Mesendoderm (in vitro differentiated cells): ENCODE data around the gene FAM151A.
A peak's percentile ranks its signal among the peaks of the same experiment; 100 is the strongest.

Source experiments
- DNase-seq: peaks from one replicate; pipeline ENCODE4 v3.0.0; 2013
- H2AK5ac ChIP-seq: 2 replicates; pipeline ENCODE4 v1.6.1; 2013; ENCODE audit warnings: low read length, inconsistent platforms
- H2BK120ac ChIP-seq: 2 replicates; pipeline ENCODE4 v1.6.1; 2013; ENCODE audit warnings: low read depth, mild to moderate bottlenecking, low read length, moderate library complexity, mixed read lengths
- H2BK15ac ChIP-seq: replicated peaks from 2 replicates; pipeline ENCODE4 v1.6.1; 2013; ENCODE audit warnings: low read depth, mild to moderate bottlenecking, moderate library complexity
- H2BK5ac ChIP-seq: 2 replicates; pipeline ENCODE4 v1.6.1; 2013; ENCODE audit warnings: low read length, inconsistent platforms
- H3K18ac ChIP-seq: 2 replicates; pipeline ENCODE4 v1.6.1; 2013; ENCODE audit warnings: mild to moderate bottlenecking, low read length, mixed read lengths
- H3K23ac ChIP-seq: one replicate; pipeline ENCODE4 v1.6.1; 2013; ENCODE audit warnings: low read length
- H3K27ac ChIP-seq: 2 replicates; pipeline ENCODE4 v1.5.1; 2013; ENCODE audit warnings: low read depth, mild to moderate bottlenecking, inconsistent platforms, low read length, moderate library complexity
- H3K27me3 ChIP-seq: 2 replicates; pipeline ENCODE4 v1.6.1; 2013; ENCODE audit warnings: low read length, control low read depth, mild to moderate bottlenecking, inconsistent platforms; ENCODE audit not compliant: insufficient read depth, poor library complexity
- H3K36me3 ChIP-seq: 2 replicates; pipeline ENCODE4 v1.6.1; 2013; ENCODE audit warnings: low read length, inconsistent platforms; ENCODE audit not compliant: control insufficient read depth, insufficient read depth
- H3K4ac ChIP-seq: one replicate; pipeline ENCODE4 v1.6.1; 2013; ENCODE audit warnings: low read depth, mild to moderate bottlenecking, low read length, moderate library complexity
- H3K4me1 ChIP-seq: 2 replicates; pipeline ENCODE4 v1.6.1; 2013; ENCODE audit warnings: low read depth, low read length, inconsistent platforms; ENCODE audit not compliant: control insufficient read depth
- H3K4me2 ChIP-seq: 2 replicates; pipeline ENCODE4 v1.6.1; 2013; ENCODE audit warnings: low read length
- H3K4me3 ChIP-seq: 2 replicates; pipeline ENCODE4 v1.5.1; 2013; ENCODE audit warnings: mild to moderate bottlenecking, low read length
- H3K56ac ChIP-seq: one replicate; pipeline ENCODE4 v1.6.1; 2013; ENCODE audit warnings: low read length
- H3K79me1 ChIP-seq: 2 replicates; pipeline ENCODE4 v1.6.1; 2013; ENCODE audit warnings: low read length, inconsistent platforms
- H3K79me2 ChIP-seq: 2 replicates; pipeline ENCODE4 v1.6.1; 2013; ENCODE audit warnings: mild to moderate bottlenecking, low read length; ENCODE audit not compliant: control insufficient read depth, insufficient read depth
- H3K9ac ChIP-seq: 2 replicates; pipeline ENCODE4 v1.6.1; 2013; ENCODE audit warnings: low read length, inconsistent platforms
- H4K5ac ChIP-seq: one replicate; pipeline ENCODE4 v1.6.1; 2013; ENCODE audit warnings: low read length
- H4K8ac ChIP-seq: one replicate; pipeline ENCODE4 v1.6.1; 2013; ENCODE audit warnings: low read depth, mild to moderate bottlenecking, control low read depth, low read length, moderate library complexity
- WGBS: extraction: QIAGEN DNeasy Blood & Tissue Kit; methylation state at CpG from one replicate; pipeline ENCODE4 v1.1.7; 2013; ENCODE audit warnings: low lambda C conversion rate, missing lambda C conversion rate; ENCODE audit not compliant: insufficient coverage; ENCODE audit errors: extremely low coverage; 5-methylcytosine and 5-hydroxymethylcytosine counted together

The FAM151A gene

GRCh38 chr1:54579337-54579781 lies 44.0 kb downstream of the FAM151A start:
- H3K27ac ChIP-seq: peak overlapping the region; percentile 17
- H2BK15ac ChIP-seq: no peak overlapping the region
- no peak overlapping the region for H3K4me3 ChIP-seq
- no peak overlapping the region for H4K5ac ChIP-seq
- H3K18ac ChIP-seq: peak overlapping the region; percentile 15
- no peak overlapping the region for H3K23ac ChIP-seq
- H4K8ac ChIP-seq: no peak overlapping the region
- no peaks in the 10 kb centered on the region for H3K36me3 ChIP-seq
- no peaks in the 10 kb centered on the region for H3K27me3 ChIP-seq
- H3K79me1 ChIP-seq: no peaks in the 10 kb centered on the region
- no peak overlapping the region for H2BK5ac ChIP-seq
- H3K4me1 ChIP-seq: peaks cover 3% of the 10 kb centered on the region
- H2BK120ac ChIP-seq: no peak overlapping the region
- no peaks in the 10 kb centered on the region for H3K79me2 ChIP-seq
- WGBS: no CpG with 5 or more reads among the region's 4 CpGs
- no peak overlapping the region for H3K4ac ChIP-seq
- no peak overlapping the region for H3K4me2 ChIP-seq
- peak overlapping the region; percentile 10 for H3K56ac ChIP-seq
- H3K9ac ChIP-seq: no peak overlapping the region
- no peak overlapping the region for H2AK5ac ChIP-seq
- DNase-seq: peak; percentile 65

DNA sequence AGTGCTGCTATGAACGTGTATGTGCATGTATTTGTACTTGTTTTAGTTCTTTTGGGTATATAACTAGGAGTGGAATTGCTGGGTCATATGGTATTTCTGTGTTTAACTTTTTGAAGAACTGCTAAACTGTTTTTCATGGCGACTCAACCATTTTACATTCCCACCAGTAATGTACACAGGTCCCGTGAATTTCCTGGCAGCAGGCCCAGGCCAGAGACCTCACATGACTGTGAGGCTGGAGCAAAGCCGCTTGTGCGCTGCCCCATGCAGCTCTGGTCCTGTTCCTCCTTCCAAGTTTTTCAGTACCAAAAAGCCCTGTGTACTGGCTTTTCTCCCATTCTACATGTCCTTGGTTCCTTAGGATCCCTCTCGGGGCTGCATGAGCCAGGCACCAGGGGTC lies 45.7 kb downstream of the FAM151A start:
- no peak overlapping the region for H2BK120ac ChIP-seq
- no peak overlapping the region for H3K18ac ChIP-seq
- H3K23ac ChIP-seq: no peak overlapping the region
- H3K4me3 ChIP-seq: no peak overlapping the region
- no peak overlapping the region for H3K4me2 ChIP-seq
- H4K8ac ChIP-seq: no peak overlapping the region
- H2AK5ac ChIP-seq: no peak overlapping the region
- no peak overlapping the region for H4K5ac ChIP-seq
- no peak overlapping the region for H3K56ac ChIP-seq
- H3K79me1 ChIP-seq: no peaks in the 10 kb centered on the region
- no peak overlapping the region for H3K27ac ChIP-seq
- WGBS: no CpG with 5 or more reads among the region's 6 CpGs
- no peak overlapping the region for H2BK15ac ChIP-seq
- H2BK5ac ChIP-seq: no peak overlapping the region
- no peaks in the 10 kb centered on the region for H3K36me3 ChIP-seq
- H3K4ac ChIP-seq: no peak overlapping the region
- no peaks in the 10 kb centered on the region for H3K27me3 ChIP-seq
- no peaks in the 10 kb centered on the region for H3K79me2 ChIP-seq
- no peak overlapping the region for H3K9ac ChIP-seq
- H3K4me1 ChIP-seq: peaks cover 3% of the 10 kb centered on the region
- DNase-seq: no peak

DNA sequence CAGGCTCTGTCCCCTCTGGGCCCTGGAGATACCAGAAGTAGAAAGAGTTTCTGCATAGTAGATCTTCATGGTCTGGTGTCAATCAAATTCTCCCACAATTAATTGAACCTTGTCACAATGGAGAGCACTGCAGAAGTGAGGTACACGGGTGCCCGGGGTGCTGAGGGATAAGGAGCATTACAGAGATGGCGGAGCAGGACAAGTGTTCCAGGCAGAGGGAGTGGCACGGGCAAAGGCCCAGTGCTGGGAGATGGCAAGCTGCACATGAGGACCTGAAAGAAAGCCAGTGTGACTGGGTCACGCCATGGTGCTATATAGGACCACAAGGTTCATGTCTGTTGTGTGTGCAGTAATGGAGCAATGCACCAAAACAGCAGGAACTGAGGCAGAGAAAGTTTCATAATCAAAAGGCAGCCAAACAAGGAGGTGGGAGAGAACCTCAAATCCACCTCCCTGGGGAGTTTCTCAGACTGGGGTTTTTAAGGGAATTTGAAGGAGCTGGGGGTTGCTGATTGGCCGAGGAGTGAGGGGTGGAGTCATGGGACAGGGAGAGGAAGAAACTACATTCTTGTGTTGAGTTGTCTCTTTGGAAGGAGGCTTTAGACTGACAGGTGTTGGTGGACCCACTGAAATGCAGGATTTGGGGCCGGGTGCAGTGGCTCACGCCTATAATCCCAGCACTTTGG lies 47.6 kb downstream of the FAM151A start:
- H4K5ac ChIP-seq: no peak overlapping the region
- no peaks in the 10 kb centered on the region for H3K79me1 ChIP-seq
- no peak overlapping the region for H3K56ac ChIP-seq
- H3K27ac ChIP-seq: no peak overlapping the region
- no peak overlapping the region for H3K9ac ChIP-seq
- H3K4ac ChIP-seq: no peak overlapping the region
- no peaks in the 10 kb centered on the region for H3K27me3 ChIP-seq
- no peak for DNase-seq
- no peaks in the 10 kb centered on the region for H3K79me2 ChIP-seq
- no CpG with 5 or more reads among the region's 8 CpGs for WGBS
- no peaks in the 10 kb centered on the region for H3K36me3 ChIP-seq
- no peak overlapping the region for H3K23ac ChIP-seq
- H2BK120ac ChIP-seq: no peak overlapping the region
- H2BK15ac ChIP-seq: no peak overlapping the region
- no peak overlapping the region for H2AK5ac ChIP-seq
- H2BK5ac ChIP-seq: no peak overlapping the region
- H3K18ac ChIP-seq: no peak overlapping the region
- H4K8ac ChIP-seq: no peak overlapping the region
- H3K4me3 ChIP-seq: no peak overlapping the region
- H3K4me2 ChIP-seq: no peak overlapping the region
- peaks cover 13% of the 10 kb centered on the region for H3K4me1 ChIP-seq

GRCh38 chr1:54575161-54575560 lies 48.2 kb downstream of the FAM151A start:
- Histone ChIP-seq H2AK5ac (no peak overlapping the region), H3K27ac (no peak overlapping the region)

GRCh38 chr1:54574158-54574778 lies 49.1 kb downstream of the FAM151A start:
- Histone ChIP-seq H2BK120ac (no peak overlapping the region), H4K5ac (no peak overlapping the region), H2BK5ac (no peak overlapping the region), H3K4me3 (no peak overlapping the region), H2AK5ac (no peak overlapping the region), H3K27ac (no peak overlapping the region), H3K79me2 (no peaks in the 10 kb centered on the region), H3K4me2 (no peak overlapping the region), H2BK15ac (no peak overlapping the region), H3K18ac (no peak overlapping the region), H3K23ac (no peak overlapping the region), H3K79me1 (no peaks in the 10 kb centered on the region), H3K27me3 (no peaks in the 10 kb centered on the region), H3K4ac (no peak overlapping the region), H4K8ac (no peak overlapping the region), H3K36me3 (no peaks in the 10 kb centered on the region), H3K9ac (no peak overlapping the region), H3K4me1 (peaks cover 13% of the 10 kb centered on the region), H3K56ac (no peak overlapping the region)
- no CpG with 5 or more reads among the region's 12 CpGs for WGBS
- no peak for DNase-seq

More at GRCh38 chr1:54575161-54575560, 48.2 kb downstream of the FAM151A start:
- Histone ChIP-seq H3K4ac (no peak overlapping the region), H2BK120ac (no peak overlapping the region), H3K4me3 (no peak overlapping the region), H3K23ac (no peak overlapping the region), H4K8ac (no peak overlapping the region), H3K27me3 (no peaks in the 10 kb centered on the region), H3K9ac (no peak overlapping the region), H3K79me1 (no peaks in the 10 kb centered on the region), H3K4me1 (peaks cover 13% of the 10 kb centered on the region), H3K79me2 (no peaks in the 10 kb centered on the region), H3K56ac (no peak overlapping the region), H2BK5ac (no peak overlapping the region), H2BK15ac (no peak overlapping the region), H3K36me3 (no peaks in the 10 kb centered on the region), H3K18ac (no peak overlapping the region), H3K4me2 (no peak overlapping the region), H4K5ac (no peak overlapping the region)
- WGBS: no CpG with 5 or more reads among the region's 3 CpGs
- DNase-seq: peak; percentile 44

- peaks cover 13% of the 10 kb centered on the region for H3K4me1 ChIP-seq
- no peak overlapping the region for H2BK120ac ChIP-seq
- H3K4me2 ChIP-seq: no peak overlapping the region
- H4K8ac ChIP-seq: no peak overlapping the region
- no peak for DNase-seq
- no peak overlapping the region for H3K4ac ChIP-seq
- no CpG with 5 or more reads among the region's 3 CpGs for WGBS
- peak overlapping the region; percentile 42 for H3K27ac ChIP-seq
- H2AK5ac ChIP-seq: no peak overlapping the region
- no peak overlapping the region for H3K9ac ChIP-seq
- H3K23ac ChIP-seq: no peak overlapping the region
- H3K4me3 ChIP-seq: no peak overlapping the region
- H3K79me1 ChIP-seq: no peaks in the 10 kb centered on the region
- peak overlapping the region; percentile 2 for H3K18ac ChIP-seq
- no peak overlapping the region for H4K5ac ChIP-seq
- no peaks in the 10 kb centered on the region for H3K27me3 ChIP-seq
- no peaks in the 10 kb centered on the region for H3K36me3 ChIP-seq
- no peak overlapping the region for H2BK5ac ChIP-seq
- peak overlapping the region; percentile 68 for H3K56ac ChIP-seq
- H2BK15ac ChIP-seq: no peak overlapping the region
- no peaks in the 10 kb centered on the region for H3K79me2 ChIP-seq
Observed at GRCh38 chr1:54572542-54572850, 50.8 kb downstream of the FAM151A start.
